NCI-H2227 (cell line): ENCODE data around the gene RXFP2.

Experiments
- DNase-seq: peaks from one replicate; lab custom pipeline; 2025; ENCODE audit not compliant: unreplicated experiment; lab: John Stamatoyannopoulos, UW

Gene RXFP2

GRCh38 chr13:31824705-31825517, 85.6 kb downstream of the RXFP2 start:
- DNase-seq = peak; percentile 29

GRCh38 chr13:31826521-31826920, 87.2 kb downstream of the RXFP2 start:
- no peak for DNase-seq

- DNase-seq = peak; percentile 18
Observed at GRCh38 chr13:31827707-31828106, 88.4 kb downstream of the RXFP2 start.

- no peak for DNase-seq
Observed at GRCh38 chr13:31835932-31836331, 96.6 kb downstream of the RXFP2 start.

- DNase-seq = no peak
Observed at GRCh38 chr13:31843044-31843443, 103.7 kb downstream of the RXFP2 start.

GRCh38 chr13:31846182-31846938, 107.0 kb downstream of the RXFP2 start:
- DNase-seq = peak; percentile 95

DNA sequence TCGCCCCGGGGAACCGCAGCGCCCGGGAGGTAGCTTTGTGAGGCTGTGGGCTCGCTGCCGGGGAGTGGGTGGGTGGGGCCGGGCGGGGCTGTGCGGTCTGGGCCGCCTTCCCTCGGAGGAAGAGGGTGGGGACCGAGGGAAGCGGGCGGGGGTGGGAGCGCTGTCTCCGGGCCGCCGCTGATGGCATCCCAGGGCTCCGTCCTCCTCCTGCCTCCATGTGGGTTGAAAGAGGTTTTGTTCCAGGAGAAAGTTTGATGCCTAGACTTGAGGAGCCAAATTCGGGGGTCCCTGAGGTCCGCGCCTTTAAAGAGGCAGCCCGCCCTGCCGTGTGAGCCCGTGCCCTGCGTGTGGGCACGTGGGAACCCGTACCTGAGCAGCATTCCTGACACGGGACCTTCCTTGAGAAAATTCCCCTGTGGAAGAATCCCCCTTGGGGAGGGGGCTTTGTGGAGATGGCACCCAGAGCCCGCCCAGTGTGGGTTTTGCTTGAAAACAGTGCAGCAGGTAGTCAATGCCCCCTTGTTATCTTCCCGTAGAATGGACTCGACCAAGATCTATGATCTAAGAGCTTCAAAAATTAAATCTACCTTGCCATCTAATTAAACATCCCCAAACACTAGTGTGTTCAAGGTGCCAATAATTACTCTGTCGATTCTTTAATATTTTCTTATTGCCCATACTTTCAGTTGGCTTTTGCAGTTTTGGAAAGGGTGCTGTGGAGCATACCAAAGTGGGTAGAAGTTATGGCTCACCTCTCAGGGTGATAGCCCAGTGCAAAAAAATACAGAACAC, 107.8 kb downstream of the RXFP2 start:
- no peak for DNase-seq

DNA sequence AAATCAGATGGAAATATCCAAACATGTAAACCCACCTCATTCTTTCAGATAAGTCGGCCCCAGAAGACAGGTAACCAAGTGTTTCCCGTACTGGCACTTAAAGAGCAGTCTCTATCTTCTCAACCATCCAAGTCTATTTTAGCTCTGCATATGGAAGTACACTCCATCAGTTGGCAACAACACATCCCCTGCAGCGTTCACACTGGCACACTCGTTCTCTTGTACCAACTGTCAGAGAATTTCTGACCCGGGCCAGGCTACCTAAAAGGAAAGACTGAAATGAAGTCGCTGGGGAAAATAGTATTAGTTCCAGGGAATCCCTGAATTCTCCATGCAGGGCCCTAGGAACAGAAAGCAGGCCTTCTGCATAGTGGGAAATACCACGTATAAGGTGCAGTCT, 109.3 kb downstream of the RXFP2 start:
- DNase-seq = no peak

DNA sequence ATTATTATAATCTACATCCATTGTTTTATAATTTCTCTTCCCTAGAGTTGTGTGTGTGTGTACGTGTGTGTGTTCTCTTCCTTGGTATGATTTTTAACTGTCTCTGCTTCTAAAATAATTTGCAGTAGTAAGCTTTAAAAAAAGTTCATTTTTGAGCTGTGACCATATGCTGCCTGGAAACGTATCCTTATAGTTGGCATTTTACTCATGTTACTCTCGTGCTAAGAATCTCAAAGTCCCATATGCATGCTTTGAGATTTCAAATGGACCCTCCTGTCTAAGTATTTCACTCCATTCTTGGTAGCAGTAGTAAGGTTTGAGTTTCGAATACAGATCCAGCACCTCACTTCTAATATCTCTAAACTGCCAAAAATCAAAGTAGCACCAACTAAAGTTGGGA, 109.9 kb downstream of the RXFP2 start:
- DNase-seq = no peak

DNA sequence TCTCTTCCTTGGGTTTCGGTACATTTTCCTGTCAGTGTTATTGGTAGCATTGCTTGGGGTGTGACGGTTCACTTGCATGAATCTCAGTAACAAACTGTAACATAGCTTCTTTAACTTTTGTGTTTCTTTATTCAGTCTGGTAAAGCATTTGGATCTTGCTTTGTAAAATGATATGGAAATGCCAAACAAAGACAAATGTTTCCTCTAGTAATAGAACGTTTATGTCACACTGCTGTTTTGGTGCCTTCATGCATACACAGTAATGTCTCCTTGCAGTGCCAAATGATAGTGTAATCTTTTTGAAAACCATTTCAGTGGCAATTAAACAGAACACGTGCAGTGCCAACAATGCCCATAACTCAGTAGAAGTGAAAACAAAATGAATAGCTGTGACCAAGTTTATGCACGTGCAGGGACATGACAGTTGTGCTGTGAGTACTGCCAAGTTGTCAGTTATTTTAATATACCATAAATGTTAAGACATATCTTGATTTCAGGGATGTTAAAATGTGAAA, 110.8 kb downstream of the RXFP2 start:
- DNase-seq = no peak

- no peak for DNase-seq
Observed at GRCh38 chr13:31851216-31851615, 111.9 kb downstream of the RXFP2 start.
